GM12872 (cell line): Measurements from ENCODE around the gene GALNT18.

Source experiments
- TF ChIP-seq, protein P1 (sequence below): IDR thresholded peaks from 3 replicates; pipeline ENCODE4 v1.5.1; 2011; ENCODE audit warnings: low read depth, mild to moderate bottlenecking, low read length, moderate library complexity; ENCODE audit not compliant: insufficient read depth

GALNT18 gene

DNA sequence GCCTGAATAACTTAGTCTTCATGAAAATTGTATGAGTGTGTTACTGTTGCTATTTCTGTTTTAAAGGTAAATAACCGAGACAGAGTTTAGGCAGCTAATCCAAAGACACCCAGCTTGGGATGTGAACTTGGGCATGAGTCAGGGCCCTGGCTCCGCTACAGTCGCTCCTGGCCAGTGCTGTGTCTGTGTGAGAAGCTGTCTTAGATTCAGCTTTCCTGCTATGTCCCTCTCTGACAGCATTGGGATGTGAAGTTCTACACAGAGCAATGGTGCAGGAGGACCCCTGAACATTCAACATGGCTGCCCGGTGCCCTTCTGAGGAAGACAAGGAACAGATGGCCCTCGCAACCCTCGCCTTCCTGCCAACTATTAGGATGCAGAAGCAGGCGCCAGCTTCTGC, 49.4 kb downstream of the GALNT18 start:
- TF ChIP-seq, protein P1, sequence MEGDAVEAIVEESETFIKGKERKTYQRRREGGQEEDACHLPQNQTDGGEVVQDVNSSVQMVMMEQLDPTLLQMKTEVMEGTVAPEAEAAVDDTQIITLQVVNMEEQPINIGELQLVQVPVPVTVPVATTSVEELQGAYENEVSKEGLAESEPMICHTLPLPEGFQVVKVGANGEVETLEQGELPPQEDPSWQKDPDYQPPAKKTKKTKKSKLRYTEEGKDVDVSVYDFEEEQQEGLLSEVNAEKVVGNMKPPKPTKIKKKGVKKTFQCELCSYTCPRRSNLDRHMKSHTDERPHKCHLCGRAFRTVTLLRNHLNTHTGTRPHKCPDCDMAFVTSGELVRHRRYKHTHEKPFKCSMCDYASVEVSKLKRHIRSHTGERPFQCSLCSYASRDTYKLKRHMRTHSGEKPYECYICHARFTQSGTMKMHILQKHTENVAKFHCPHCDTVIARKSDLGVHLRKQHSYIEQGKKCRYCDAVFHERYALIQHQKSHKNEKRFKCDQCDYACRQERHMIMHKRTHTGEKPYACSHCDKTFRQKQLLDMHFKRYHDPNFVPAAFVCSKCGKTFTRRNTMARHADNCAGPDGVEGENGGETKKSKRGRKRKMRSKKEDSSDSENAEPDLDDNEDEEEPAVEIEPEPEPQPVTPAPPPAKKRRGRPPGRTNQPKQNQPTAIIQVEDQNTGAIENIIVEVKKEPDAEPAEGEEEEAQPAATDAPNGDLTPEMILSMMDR = no peak

DNA sequence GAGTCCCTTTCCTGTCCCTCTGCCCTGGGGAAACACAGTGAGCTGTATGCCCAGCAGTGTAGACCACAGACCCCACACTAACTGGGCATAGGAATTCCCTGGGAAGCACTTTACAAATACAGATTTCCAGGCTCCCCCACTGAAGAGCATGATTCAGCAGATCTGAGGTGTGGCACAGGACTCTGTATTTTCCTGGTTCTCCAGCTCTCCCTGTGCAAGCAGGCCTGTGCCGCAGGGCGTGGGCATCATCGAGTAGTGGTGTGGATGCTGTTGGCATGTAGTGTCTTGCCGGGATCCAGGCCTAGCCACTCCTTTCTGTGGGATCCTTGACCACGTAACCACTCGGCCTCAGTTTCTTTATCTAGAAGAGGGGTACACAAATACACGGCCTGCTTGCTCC, 49.9 kb downstream of the GALNT18 start:
- TF ChIP-seq, protein P1 = no peak

DNA sequence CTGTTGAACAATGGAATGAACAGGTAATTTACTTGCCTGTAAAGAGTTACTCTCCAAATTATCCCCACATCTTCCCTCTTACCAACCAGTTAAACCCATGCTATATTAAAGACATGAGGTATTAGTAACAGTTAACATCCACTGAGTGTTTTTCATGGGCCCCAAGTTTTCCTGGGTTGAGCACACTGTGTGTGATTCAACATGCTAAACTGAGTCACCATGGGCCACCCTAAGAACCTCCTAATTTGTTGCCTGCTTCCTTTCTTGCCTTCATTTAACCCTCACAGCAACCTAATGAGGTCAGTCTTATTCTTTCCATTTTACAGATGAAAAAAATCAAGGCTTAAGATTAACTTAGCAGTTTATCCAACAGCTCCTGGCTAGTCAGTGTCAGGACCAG, 51.0 kb downstream of the GALNT18 start:
- TF ChIP-seq, protein P1 = no peak

DNA sequence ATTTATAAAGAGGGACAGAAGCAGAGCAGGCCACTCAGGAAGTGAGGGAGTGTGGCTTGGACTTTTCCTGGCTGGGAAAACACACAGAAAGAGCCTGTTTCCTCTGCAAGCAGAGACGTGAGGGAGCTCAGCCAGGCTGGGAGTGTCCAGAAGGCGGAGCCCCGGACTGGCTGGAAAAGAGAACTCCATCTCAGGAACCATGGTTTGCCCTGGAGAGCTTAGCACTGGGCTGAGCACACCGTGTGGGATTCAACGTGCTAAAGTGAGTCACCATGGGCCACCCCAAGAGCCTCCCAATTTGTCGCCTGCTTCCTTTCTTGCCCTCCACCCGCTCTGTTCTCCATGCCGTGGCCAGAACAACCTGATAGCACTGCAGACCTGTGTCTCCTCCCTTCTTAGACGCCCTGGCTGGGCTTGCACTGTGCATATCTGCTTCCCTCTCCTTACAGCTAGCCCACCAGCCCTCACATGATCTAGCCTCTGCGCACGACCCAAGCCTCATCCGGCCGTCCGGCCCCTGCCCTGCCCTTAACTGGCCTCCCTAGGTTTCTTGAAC, 51.8 kb downstream of the GALNT18 start:
- TF ChIP-seq, protein P1 = no peak

DNA sequence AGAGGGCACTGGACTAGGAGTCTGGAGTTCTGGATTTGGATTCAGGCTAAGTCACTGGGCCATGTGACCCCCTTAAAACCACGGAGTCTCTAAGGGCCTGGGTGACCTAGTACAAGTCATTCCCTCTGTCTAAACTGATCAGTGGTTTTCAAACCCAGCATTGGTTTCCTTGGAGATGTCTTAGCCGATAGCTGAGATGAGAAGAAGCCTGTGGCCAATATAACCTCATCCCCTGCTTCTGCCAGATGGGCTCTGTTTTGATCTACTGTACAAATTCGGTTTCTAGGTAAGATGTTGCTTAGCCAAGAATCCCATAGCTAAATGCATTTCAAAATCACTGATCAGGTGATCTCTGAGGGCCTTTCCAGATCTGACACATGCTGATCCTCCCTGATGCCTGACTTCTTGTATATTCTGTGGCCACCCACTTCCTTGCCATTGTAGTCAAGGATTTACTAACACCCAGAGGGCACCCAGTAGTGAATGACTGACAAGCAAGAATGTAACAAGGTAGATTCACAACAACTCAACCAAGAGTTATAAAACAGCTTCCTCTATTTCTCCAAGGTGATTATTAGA, 53.1 kb downstream of the GALNT18 start:
- TF ChIP-seq, protein P1 = no peak

DNA sequence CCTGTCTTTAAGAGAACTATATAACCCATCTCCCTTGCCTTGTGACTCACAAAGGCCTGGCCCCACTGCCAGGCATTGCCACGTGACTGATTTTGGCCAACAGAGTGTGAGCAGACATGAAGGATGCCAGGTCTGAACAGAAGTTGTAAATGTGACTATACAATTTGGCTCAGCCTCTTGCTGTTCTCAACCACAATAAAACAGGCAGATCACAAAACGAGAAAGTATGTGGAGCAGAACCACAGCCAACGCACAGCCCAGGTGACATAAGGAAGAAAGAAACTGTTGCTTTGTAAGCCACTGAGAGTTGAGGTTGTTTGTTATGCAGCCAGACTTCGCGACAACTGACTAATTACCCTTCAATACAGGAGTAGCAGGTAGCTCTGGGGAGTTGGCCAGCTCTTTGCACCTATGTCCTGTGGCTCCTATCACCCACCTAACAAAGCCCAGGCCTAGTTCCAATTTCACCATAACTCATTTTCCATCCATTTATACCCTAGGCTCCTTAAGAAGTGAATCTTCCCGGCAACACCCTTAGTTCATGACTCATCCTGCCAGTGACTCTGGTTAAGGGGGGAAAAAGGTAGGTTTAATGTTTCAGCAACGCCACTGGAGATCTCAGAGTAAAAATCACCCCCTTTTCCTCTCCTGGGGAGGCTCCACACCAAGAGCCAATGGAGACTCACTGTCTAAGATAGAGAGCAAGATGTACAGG, 53.7 kb downstream of the GALNT18 start:
- TF ChIP-seq, protein P1 = no peak

DNA sequence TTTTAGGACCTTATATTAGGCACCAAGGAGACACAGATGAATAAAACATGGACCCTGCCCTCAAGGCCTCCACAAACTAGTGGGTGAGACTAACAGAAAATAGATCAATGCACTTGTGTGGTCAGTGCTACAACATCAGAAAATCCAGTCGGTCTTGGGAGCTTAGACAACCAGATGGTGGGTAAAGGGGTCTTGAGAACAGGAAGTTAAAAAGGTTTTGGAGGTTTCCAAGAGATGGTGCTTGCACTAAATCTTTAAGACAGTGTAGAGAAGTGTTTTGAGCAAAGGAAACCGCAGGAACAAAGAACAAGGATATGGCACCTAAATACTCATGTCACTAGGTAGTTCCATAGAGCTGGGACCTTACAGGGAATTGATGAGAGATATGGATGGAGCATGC, 56.2 kb downstream of the GALNT18 start:
- TF ChIP-seq, protein P1 = no peak
